HEK293 (cell line): ENCODE data around the gene STX18.

Experiments used
- CTCF ChIA-PET: fragments of 350-600 bp; formaldehyde crosslinking; extraction: SDS; loops from one replicate; lab custom pipeline; 2021; ENCODE audit warnings: antibody characterized with exemption; lab: Yijun Ruan, JAX
- POLR2A ChIA-PET: fragments of 300-600 bp; formaldehyde crosslinking; extraction: SDS; loops from one replicate; lab custom pipeline; 2020; ENCODE audit warnings: antibody characterized with exemption, inconsistent platforms; lab: Yijun Ruan, JAX
- H3K27ac ChIP-seq: fragments of 200-500 bp; sonication (Bioruptor generic); 2 replicates; pipeline ENCODE4 v1.5.1; 2014; ENCODE audit warnings: low read depth, low read length, control low read depth, inconsistent platforms; ENCODE audit errors: extremely low read depth
- H3K36me3 ChIP-seq, 2 experiments: fragments of 200-500 bp in 1 of 2; sonication (Bioruptor generic) in 1 of 2; 1 replicate in 1 of 2; 2 replicates in 1 of 2; pipeline ENCODE4 v1.5.1; 2014 to 2017; ENCODE audit warnings: inconsistent platforms in 2 of 2, low read length in 2 of 2; ENCODE audit not compliant: control insufficient read depth in 2 of 2, insufficient read depth in 1 of 2
- H3K4me1 ChIP-seq: fragments of 200-500 bp; sonication (Bioruptor generic); 2 replicates; pipeline ENCODE4 v1.5.1; 2014; ENCODE audit warnings: mild to moderate bottlenecking, low read length, inconsistent platforms; ENCODE audit not compliant: control insufficient read depth, insufficient read depth
- H3K4me3 ChIP-seq: 2 replicates; pipeline ENCODE4 v1.5.1; 2011; ENCODE audit warnings: low read depth, mild to moderate bottlenecking, control low read depth, low read length, moderate library complexity
- H3K9me3 ChIP-seq: fragments of 200-500 bp; sonication (Bioruptor generic); 2 replicates; pipeline ENCODE4 v1.5.1; 2014; ENCODE audit warnings: low read depth, low read length, inconsistent platforms; ENCODE audit not compliant: control insufficient read depth, insufficient read depth
- BCL6B ChIP-seq: fragments of 450-650 bp; formaldehyde crosslinking; IDR thresholded peaks from 2 replicates; pipeline ENCODE4 v1.5.1; 2017; ENCODE audit warnings: missing biosample characterization, missing genetic modification characterization
- ELK4 ChIP-seq: IDR thresholded peaks from 2 replicates; pipeline ENCODE4 v1.6.1; 2011; ENCODE audit warnings: mild to moderate bottlenecking, low read depth, low read length, borderline replicate concordance
- FEZF1 ChIP-seq: fragments of 450-650 bp; formaldehyde crosslinking; IDR thresholded peaks from 2 replicates; pipeline ENCODE4 v1.5.1; 2016; ENCODE audit warnings: missing biosample characterization, missing genetic modification characterization
- SCRT1 ChIP-seq: fragments of 450-650 bp; formaldehyde crosslinking; IDR thresholded peaks from 2 replicates; pipeline ENCODE4 v1.5.1; 2016; ENCODE audit warnings: missing biosample characterization, missing genetic modification characterization, borderline replicate concordance
- SP2 ChIP-seq: fragments of 450-650 bp; formaldehyde crosslinking; IDR thresholded peaks from 2 replicates; pipeline ENCODE4 v1.5.1; 2016; ENCODE audit warnings: missing biosample characterization, missing genetic modification characterization
- TCF7L2 ChIP-seq: IDR thresholded peaks from 2 replicates; pipeline ENCODE4 v1.6.1; 2011; ENCODE audit warnings: low read depth, mild to moderate bottlenecking, inconsistent platforms, low read length, moderate library complexity, borderline replicate concordance
- TSHZ1 ChIP-seq: fragments of 450-650 bp; formaldehyde crosslinking; IDR thresholded peaks from 2 replicates; pipeline ENCODE4 v1.5.1; 2016; ENCODE audit warnings: missing biosample characterization, missing genetic modification characterization, borderline replicate concordance
- ZBTB21 ChIP-seq: fragments of 450-650 bp; formaldehyde crosslinking; IDR thresholded peaks from 2 replicates; pipeline ENCODE4 v1.5.1; 2017; ENCODE audit warnings: missing biosample characterization, missing genetic modification characterization
- ZBTB48 ChIP-seq: fragments of 450-650 bp; formaldehyde crosslinking; IDR thresholded peaks from 2 replicates; pipeline ENCODE4 v1.5.1; 2016; ENCODE audit warnings: missing biosample characterization, missing genetic modification characterization
- ZFP41 ChIP-seq: fragments of 450-650 bp; formaldehyde crosslinking; IDR thresholded peaks from 2 replicates; pipeline ENCODE4 v1.5.1; 2016; ENCODE audit warnings: missing biosample characterization, missing genetic modification characterization, borderline replicate concordance
- ZNF112 ChIP-seq: fragments of 450-650 bp; formaldehyde crosslinking; IDR thresholded peaks from 2 replicates; pipeline ENCODE4 v1.5.0; 2017; ENCODE audit warnings: missing biosample characterization, missing genetic modification characterization
- ZNF202 ChIP-seq: fragments of 450-650 bp; formaldehyde crosslinking; IDR thresholded peaks from 2 replicates; pipeline ENCODE4 v1.5.1; 2016; ENCODE audit warnings: missing biosample characterization, missing genetic modification characterization, borderline replicate concordance
- ZNF23 ChIP-seq: fragments of 450-650 bp; formaldehyde crosslinking; IDR thresholded peaks from 2 replicates; pipeline ENCODE4 v1.5.1; 2016; ENCODE audit warnings: missing biosample characterization, missing genetic modification characterization, borderline replicate concordance
- ZNF280C ChIP-seq: fragments of 450-650 bp; formaldehyde crosslinking; IDR thresholded peaks from 2 replicates; pipeline ENCODE4 v1.5.1; 2016; ENCODE audit warnings: missing biosample characterization, missing genetic modification characterization
- ZNF341 ChIP-seq: fragments of 450-650 bp; formaldehyde crosslinking; IDR thresholded peaks from 2 replicates; pipeline ENCODE4; 2016; ENCODE audit warnings: low read depth, missing biosample characterization, missing genetic modification characterization
- ZNF366 ChIP-seq: fragments of 450-650 bp; formaldehyde crosslinking; conservative IDR thresholded peaks from 2 replicates; pipeline ENCODE4 v1.5.1; 2016; ENCODE audit warnings: missing biosample characterization, missing genetic modification characterization
- ZNF555 ChIP-seq: fragments of 450-650 bp; formaldehyde crosslinking; conservative IDR thresholded peaks from 2 replicates; pipeline ENCODE4 v1.5.1; 2017; ENCODE audit warnings: missing biosample characterization, mild to moderate bottlenecking, missing genetic modification characterization, inconsistent platforms
- ZNF610 ChIP-seq: fragments of 450-650 bp; formaldehyde crosslinking; IDR thresholded peaks from 2 replicates; pipeline ENCODE4 v1.5.1; 2016; ENCODE audit warnings: missing biosample characterization, missing genetic modification characterization, borderline replicate concordance
- ZNF626 ChIP-seq: fragments of 450-650 bp; sonication (Bioruptor Pico); formaldehyde crosslinking; IDR thresholded peaks from 2 replicates; pipeline ENCODE4 v1.5.1; 2018; ENCODE audit warnings: missing biosample characterization, missing genetic modification characterization, inconsistent platforms
- ZNF629 ChIP-seq: fragments of 450-650 bp; formaldehyde crosslinking; IDR thresholded peaks from 2 replicates; pipeline ENCODE4 v1.5.1; 2017; ENCODE audit warnings: missing biosample characterization, missing genetic modification characterization
- ZNF660 ChIP-seq: fragments of 450-650 bp; IDR thresholded peaks from 2 replicates; pipeline ENCODE4 v1.5.1; 2018; ENCODE audit warnings: missing biosample characterization, mild to moderate bottlenecking, missing genetic modification characterization
- ZSCAN16 ChIP-seq: fragments of 450-650 bp; formaldehyde crosslinking; IDR thresholded peaks from 2 replicates; pipeline ENCODE4 v1.5.1; 2016; ENCODE audit warnings: missing biosample characterization, missing genetic modification characterization
- ZSCAN4 ChIP-seq: fragments of 450-650 bp; formaldehyde crosslinking; IDR thresholded peaks from 2 replicates; pipeline ENCODE4 v1.5.1; 2017; ENCODE audit warnings: missing biosample characterization, missing genetic modification characterization

Gene STX18

GRCh38 chr4:4383085-4383484 is 158.8 kb downstream of the STX18 start (continued):
- TF ChIP-seq TSHZ1 (tag by site-specific recombination): no peak
- no peak for TF ChIP-seq ZNF112 (tag by site-specific recombination)
- no peak for TF ChIP-seq ZBTB48 (tag by site-specific recombination)
- no peak for TF ChIP-seq ZNF280C (tag by site-specific recombination)
- no peak for TF ChIP-seq ZNF202 (tag by site-specific recombination)
- TF ChIP-seq ZNF610: no peak
- TF ChIP-seq ZNF629 (tag by site-specific recombination): no peak
- TF ChIP-seq ZNF626 (tag by site-specific recombination): no peak
- no peak for TF ChIP-seq TCF7L2
- no peak for TF ChIP-seq SCRT1 (tag by site-specific recombination)
- no peak for TF ChIP-seq BCL6B (tag by site-specific recombination)
- no peak for TF ChIP-seq ZNF23

GRCh38 chr4:4379540-4380087 is 162.2 kb downstream of the STX18 start:
- Histone ChIP-seq H3K9me3 (no peaks in the 10 kb centered on the region), H3K4me1 (no peaks in the 10 kb centered on the region), H3K4me3 (no peak overlapping the region), H3K27ac (no peak overlapping the region), H3K36me3 (no peaks in the 10 kb centered on the region)
- 0 out of 2 replicates have a peak, but pooled peaks have one; percentile 34 for TF ChIP-seq ZNF660 (tag by site-specific recombination)
- peak; percentile 34; the same call in 1 of the 2 replicates for TF ChIP-seq ZNF341 (tag by site-specific recombination)
- no peak for TF ChIP-seq ZBTB21
- POLR2A ChIA-PET: no interaction called here
- CTCF ChIA-PET: interaction anchor here (1.0 kb wide), 1 partner anchor 77 kb away, joined by 3 read pairs; no protein-coding TSS in a partner anchor

- POLR2A ChIA-PET: no interaction called here
- no peaks in the 10 kb centered on the region for H3K36me3 ChIP-seq
- H3K4me3 ChIP-seq: no peak overlapping the region
- no peak overlapping the region for H3K27ac ChIP-seq
- H3K4me1 ChIP-seq: no peaks in the 10 kb centered on the region
- no peaks in the 10 kb centered on the region for H3K9me3 ChIP-seq
- CTCF ChIA-PET: no interaction called here
- TF ChIP-seq ZNF366 (tag by site-specific recombination) (no peak), ZFP41 (tag by site-specific recombination) (no peak), ZSCAN16 (no peak), FEZF1 (tag by site-specific recombination) (no peak), ZSCAN4 (tag by site-specific recombination) (no peak), ELK4 (no peak), SP2 (tag by site-specific recombination) (no peak), ZNF555 (tag by site-specific recombination) (no peak)
Measured at GRCh38 chr4:4377732-4378460, 164.0 kb downstream of the STX18 start.
